Smooth muscle cell (in vitro differentiated cells): ENCODE data around the gene TRAPPC8. TPM values are rescaled to one million over a fixed set of nuclear protein-coding genes. Genes with fewer than 3 reads are reported as not detected.

Experiments used
- DNase-seq: peaks from one replicate; lab custom pipeline; 2025; ENCODE audit not compliant: unreplicated experiment; lab: John Stamatoyannopoulos, UW
- H2AFZ ChIP-seq: fragments of 200-600 bp; sonication (generic); 2 replicates; pipeline ENCODE4 v1.6.0; 2016; ENCODE audit warnings: antibody characterized with exemption, low read depth, mild to moderate bottlenecking
- H3F3A ChIP-seq: fragments of 200-600 bp; sonication (generic); 2 replicates; pipeline ENCODE4 v1.6.0; 2017; ENCODE audit warnings: antibody characterized with exemption, low read depth
- H3K27ac ChIP-seq: fragments of 200-600 bp; sonication (generic); 2 replicates; pipeline ENCODE4 v1.5.1; 2016; ENCODE audit warnings: low read depth, mild to moderate bottlenecking
- H3K27me3 ChIP-seq: fragments of 200-600 bp; sonication (generic); 2 replicates; pipeline ENCODE4 v1.6.1; 2016; ENCODE audit warnings: low read depth, mild to moderate bottlenecking
- H3K36me3 ChIP-seq: fragments of 200-600 bp; sonication (generic); 2 replicates; pipeline ENCODE4 v1.5.1; 2016; ENCODE audit warnings: low read depth
- H3K4me1 ChIP-seq: fragments of 200-600 bp; sonication (generic); 2 replicates; pipeline ENCODE4 v1.5.1; 2016; ENCODE audit warnings: low read depth
- H3K4me2 ChIP-seq: fragments of 200-600 bp; sonication (generic); 2 replicates; pipeline ENCODE4 v1.6.0; 2016; ENCODE audit warnings: mild to moderate bottlenecking
- H3K4me3 ChIP-seq: fragments of 200-600 bp; sonication (generic); 2 replicates; pipeline ENCODE4 v1.5.1; 2016; ENCODE audit warnings: mild to moderate bottlenecking
- H3K79me2 ChIP-seq: fragments of 200-600 bp; sonication (generic); 2 replicates; pipeline ENCODE4 v1.6.0; 2016; ENCODE audit warnings: low read depth, mild to moderate bottlenecking
- H3K9ac ChIP-seq: fragments of 200-600 bp; sonication (generic); 2 replicates; pipeline ENCODE4 v1.6.0; 2016; ENCODE audit warnings: low read depth
- H3K9me3 ChIP-seq: fragments of 200-600 bp; sonication (generic); replicated peaks from 2 replicates; pipeline ENCODE4 v1.5.1; 2016; ENCODE audit warnings: low read depth
- H4K20me1 ChIP-seq: fragments of 200-600 bp; sonication (generic); 2 replicates; pipeline ENCODE4 v1.6.0; 2016; ENCODE audit warnings: low read depth
- WGBS: methylation state at CpG from one replicate; pipeline ENCODE4 v1.1.7; 2016; ENCODE audit warnings: low lambda C conversion rate; 5-methylcytosine and 5-hydroxymethylcytosine counted together
- polyA plus RNA-seq: library from polyadenylated mRNA; unstranded; fragments of >200 nt; fragmentation: Nextera tagmentation; extraction: Ambion mirVana; gene quantifications from 2 replicates; pipeline ENCODE4 v1.2.1, GENCODE V29; 2016
- total RNA-seq: library from RNA; depleted of rRNA; stranded (reverse); fragments of >200 nt; gene quantifications from 2 replicates; pipeline ENCODE4 v1.2.3, GENCODE V29; 2014
- TF ChIP-seq, protein P1 (sequence below): fragments of 200-600 bp; sonication (generic); IDR thresholded peaks from 2 replicates; pipeline ENCODE4 v1.5.1; 2017; ENCODE audit warnings: borderline replicate concordance, mild to moderate bottlenecking, antibody characterized with exemption; ENCODE audit not compliant: insufficient read depth, poor library complexity, severe bottlenecking

The TRAPPC8 gene
- total and polyA plus RNA-seq, 2 experiments from 2014 or later, result 4.8 to 35.6 TPM

- TF ChIP-seq, protein P1, sequence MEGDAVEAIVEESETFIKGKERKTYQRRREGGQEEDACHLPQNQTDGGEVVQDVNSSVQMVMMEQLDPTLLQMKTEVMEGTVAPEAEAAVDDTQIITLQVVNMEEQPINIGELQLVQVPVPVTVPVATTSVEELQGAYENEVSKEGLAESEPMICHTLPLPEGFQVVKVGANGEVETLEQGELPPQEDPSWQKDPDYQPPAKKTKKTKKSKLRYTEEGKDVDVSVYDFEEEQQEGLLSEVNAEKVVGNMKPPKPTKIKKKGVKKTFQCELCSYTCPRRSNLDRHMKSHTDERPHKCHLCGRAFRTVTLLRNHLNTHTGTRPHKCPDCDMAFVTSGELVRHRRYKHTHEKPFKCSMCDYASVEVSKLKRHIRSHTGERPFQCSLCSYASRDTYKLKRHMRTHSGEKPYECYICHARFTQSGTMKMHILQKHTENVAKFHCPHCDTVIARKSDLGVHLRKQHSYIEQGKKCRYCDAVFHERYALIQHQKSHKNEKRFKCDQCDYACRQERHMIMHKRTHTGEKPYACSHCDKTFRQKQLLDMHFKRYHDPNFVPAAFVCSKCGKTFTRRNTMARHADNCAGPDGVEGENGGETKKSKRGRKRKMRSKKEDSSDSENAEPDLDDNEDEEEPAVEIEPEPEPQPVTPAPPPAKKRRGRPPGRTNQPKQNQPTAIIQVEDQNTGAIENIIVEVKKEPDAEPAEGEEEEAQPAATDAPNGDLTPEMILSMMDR, result no peak
- H2AFZ ChIP-seq, result no peak overlapping the region
- H3K27me3 ChIP-seq, result no peaks in the 10 kb centered on the region
- H3K9ac ChIP-seq, result no peak overlapping the region
- H3K4me1 ChIP-seq, result no peaks in the 10 kb centered on the region
- no peaks in the 10 kb centered on the region for H3K79me2 ChIP-seq
- H3K4me2 ChIP-seq, result no peak overlapping the region
- H3F3A ChIP-seq, result no peaks in the 10 kb centered on the region
- WGBS, result 93% methylated on average over 1 of the region's 1 CpG
- H3K4me3 ChIP-seq, result no peak overlapping the region
- no peaks in the 10 kb centered on the region for H4K20me1 ChIP-seq
- DNase-seq, result no peak
- H3K9me3 ChIP-seq, result no peaks in the 10 kb centered on the region
- H3K36me3 ChIP-seq, result peaks cover 11% of the 10 kb centered on the region
- no peak overlapping the region for H3K27ac ChIP-seq
Observed at GRCh38 chr18:31863103-31863502, 79.8 kb downstream of the TRAPPC8 start.

GRCh38 chr18:31860488-31860887 is 82.4 kb downstream of the TRAPPC8 start:
- TF ChIP-seq, protein P1, result no peak

DNA sequence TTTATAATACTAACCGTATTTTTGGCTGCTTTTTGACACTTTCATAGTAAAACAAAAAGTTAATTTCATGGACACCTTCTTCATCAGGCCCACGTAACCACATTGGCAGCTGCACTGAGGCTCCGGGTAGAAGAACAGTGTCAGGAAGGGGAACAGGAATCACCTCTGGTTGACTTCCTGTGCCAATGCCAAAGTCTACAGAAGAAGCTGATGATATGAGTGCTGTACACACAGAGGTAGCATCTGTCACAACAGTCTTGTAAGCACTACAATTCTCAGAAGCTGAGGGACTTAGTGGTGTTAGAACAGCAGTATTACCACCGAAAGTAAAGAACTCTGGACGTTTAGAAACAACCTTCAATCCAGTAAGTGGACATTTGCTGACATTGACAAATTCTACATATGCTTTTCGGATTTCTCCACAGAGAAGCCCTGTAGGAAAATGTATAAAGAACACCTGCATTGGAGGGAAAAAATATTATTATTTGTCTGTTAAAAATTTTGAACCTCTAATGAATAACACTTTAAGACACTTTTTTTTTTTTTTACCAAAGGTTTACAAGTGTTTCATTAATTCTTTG is 85.3 kb downstream of the TRAPPC8 start:
- Histone ChIP-seq H3K27ac (no peak overlapping the region), H3K9ac (no peak overlapping the region), H3K79me2 (no peaks in the 10 kb centered on the region), H3K27me3 (no peaks in the 10 kb centered on the region), H3K36me3 (peaks cover 29% of the 10 kb centered on the region), H3K4me1 (no peaks in the 10 kb centered on the region), H3K4me2 (no peak overlapping the region), H3K4me3 (no peak overlapping the region), H4K20me1 (no peaks in the 10 kb centered on the region), H3K9me3 (no peaks in the 10 kb centered on the region), H3F3A (no peaks in the 10 kb centered on the region), H2AFZ (no peak overlapping the region)
- WGBS, result 96% methylated on average over 6 of the region's 6 CpGs
- TF ChIP-seq, protein P1, result no peak
- no peak for DNase-seq

More at GRCh38 chr18:31860488-31860887, 82.4 kb downstream of the TRAPPC8 start:
- DNase-seq, result no peak
- H3K36me3 ChIP-seq, result peaks cover 13% of the 10 kb centered on the region
- no peak overlapping the region for H3K27ac ChIP-seq
- H3K27me3 ChIP-seq, result no peaks in the 10 kb centered on the region
- H3K9ac ChIP-seq, result no peak overlapping the region
- H3K79me2 ChIP-seq, result no peaks in the 10 kb centered on the region
- no peak overlapping the region for H2AFZ ChIP-seq
- H3K4me3 ChIP-seq, result no peak overlapping the region
- H3K9me3 ChIP-seq, result no peaks in the 10 kb centered on the region
- no peak overlapping the region for H3K4me2 ChIP-seq
- no peaks in the 10 kb centered on the region for H4K20me1 ChIP-seq
- H3K4me1 ChIP-seq, result no peaks in the 10 kb centered on the region
- H3F3A ChIP-seq, result no peaks in the 10 kb centered on the region

- Histone ChIP-seq H3K4me1 (no peaks in the 10 kb centered on the region), H4K20me1 (no peaks in the 10 kb centered on the region), H3F3A (no peaks in the 10 kb centered on the region), H3K4me3 (no peak overlapping the region), H2AFZ (no peak overlapping the region), H3K27me3 (no peaks in the 10 kb centered on the region), H3K4me2 (no peak overlapping the region), H3K9ac (no peak overlapping the region), H3K79me2 (no peaks in the 10 kb centered on the region), H3K9me3 (no peaks in the 10 kb centered on the region), H3K36me3 (peaks cover 29% of the 10 kb centered on the region), H3K27ac (no peak overlapping the region)
- no peak for DNase-seq
- WGBS, result 76% methylated on average over 1 of the region's 1 CpG
- TF ChIP-seq, protein P1, result no peak
Observed at GRCh38 chr18:31850844-31851243, 92.1 kb downstream of the TRAPPC8 start.
